KMS-11 (cell line): ENCODE measurements around the gene CCN2.
"Not testable (repeated sequence)": the region's sequence is repeated elsewhere in the genome, so short reads cannot be mapped to it uniquely, and the experiment has no call there.

Experiments
- H2AFZ ChIP-seq: fragments of 200-600 bp; sonication (generic); 2 replicates; pipeline ENCODE4 v1.6.1; 2016; ENCODE audit warnings: antibody characterized with exemption, mixed run types, low read depth
- H3K27ac ChIP-seq: fragments of 200-600 bp; sonication (generic); 2 replicates; pipeline ENCODE4 v1.6.1; 2016; ENCODE audit warnings: mild to moderate bottlenecking, mixed run types
- H3K27me3 ChIP-seq: fragments of 200-600 bp; sonication (generic); 2 replicates; pipeline ENCODE4 v1.6.1; 2017; ENCODE audit warnings: mild to moderate bottlenecking, low read depth, mixed run types, moderate library complexity; ENCODE audit not compliant: insufficient read depth
- H3K36me3 ChIP-seq: fragments of 200-600 bp; sonication (generic); 2 replicates; pipeline ENCODE4 v1.6.1; 2017; ENCODE audit warnings: mild to moderate bottlenecking, mixed run types; ENCODE audit not compliant: insufficient read depth
- H3K4me1 ChIP-seq: fragments of 200-600 bp; sonication (generic); 2 replicates; pipeline ENCODE4 v1.6.1; 2016; ENCODE audit warnings: mild to moderate bottlenecking, low read depth, mixed run types; ENCODE audit not compliant: poor library complexity, severe bottlenecking
- H3K4me2 ChIP-seq: fragments of 200-600 bp; sonication (generic); 2 replicates; pipeline ENCODE4 v1.7.0; 2016; ENCODE audit warnings: mild to moderate bottlenecking, mixed run types
- H3K4me3 ChIP-seq: fragments of 200-600 bp; sonication (generic); IDR thresholded peaks from 2 replicates; pipeline ENCODE4 v1.6.1; 2017; ENCODE audit warnings: low read depth, low read length, mixed read lengths; ENCODE audit not compliant: insufficient read depth
- H3K79me2 ChIP-seq: fragments of 200-600 bp; sonication (generic); 2 replicates; pipeline ENCODE4 v1.6.1; 2016; ENCODE audit warnings: low read depth, mixed run types; ENCODE audit not compliant: insufficient read depth
- H3K9ac ChIP-seq: fragments of 200-600 bp; sonication (generic); 2 replicates; pipeline ENCODE4 v1.6.1; 2016; ENCODE audit warnings: mild to moderate bottlenecking, mixed run types
- H4K20me1 ChIP-seq: fragments of 200-600 bp; sonication (generic); 2 replicates; pipeline ENCODE4 v1.6.1; 2016; ENCODE audit warnings: mild to moderate bottlenecking, mixed run types; ENCODE audit not compliant: insufficient read depth
- CTCF ChIP-seq: fragments of 200-600 bp; sonication (generic); conservative IDR thresholded peaks from 2 replicates; pipeline ENCODE4 v1.6.1; 2017; ENCODE audit warnings: low read depth, mild to moderate bottlenecking, antibody characterized with exemption, low read length, moderate library complexity, mixed read lengths

CCN2 gene

GRCh38 chr6:131917318-131917717 lies 33.9 kb downstream of the CCN2 start:
- Histone ChIP-seq H2AFZ (no peak overlapping the region), H3K4me1 (peaks cover 24% of the 10 kb centered on the region), H3K9ac (no peak overlapping the region), H3K27me3 (no peaks in the 10 kb centered on the region), H4K20me1 (no peaks in the 10 kb centered on the region), H3K36me3 (no peaks in the 10 kb centered on the region), H3K27ac (no peak overlapping the region), H3K79me2 (no peaks in the 10 kb centered on the region), H3K4me3 (no peak overlapping the region), H3K4me2 (peak overlapping the region; percentile 59)
- no peak for TF ChIP-seq CTCF

GRCh38 chr6:131916847-131917246 lies 34.3 kb downstream of the CCN2 start:
- H3K36me3 ChIP-seq: no peaks in the 10 kb centered on the region
- no peak overlapping the region for H3K27ac ChIP-seq
- H3K4me2 ChIP-seq: peak overlapping the region; percentile 59
- no peak overlapping the region for H3K4me3 ChIP-seq
- H3K4me1 ChIP-seq: peaks cover 24% of the 10 kb centered on the region
- no peaks in the 10 kb centered on the region for H4K20me1 ChIP-seq
- H3K9ac ChIP-seq: no peak overlapping the region
- TF ChIP-seq CTCF: no peak
- H3K27me3 ChIP-seq: no peaks in the 10 kb centered on the region
- H2AFZ ChIP-seq: no peak overlapping the region
- H3K79me2 ChIP-seq: no peaks in the 10 kb centered on the region

- not testable (repeated sequence) for H2AFZ ChIP-seq, H4K20me1 ChIP-seq, H3K9ac ChIP-seq, H3K36me3 ChIP-seq, H3K27me3 ChIP-seq, H3K27ac ChIP-seq, H3K79me2 ChIP-seq, H3K4me3 ChIP-seq
- Histone ChIP-seq H3K4me1 (peaks cover 24% of the 10 kb centered on the region), H3K4me2 (peak overlapping the region; percentile 59; the same call in 1 of the 2 replicates)
Measured at GRCh38 chr6:131916091-131916796, 34.9 kb downstream of the CCN2 start.

GRCh38 chr6:131914967-131915751 lies 36.0 kb downstream of the CCN2 start:
- Histone ChIP-seq H3K36me3 (no peaks in the 10 kb centered on the region), H2AFZ (no peak overlapping the region), H3K27me3 (no peaks in the 10 kb centered on the region), H3K79me2 (no peaks in the 10 kb centered on the region), H3K4me2 (no peak overlapping the region), H3K4me3 (no peak overlapping the region), H4K20me1 (no peaks in the 10 kb centered on the region), H3K9ac (no peak overlapping the region), H3K27ac (no peak overlapping the region), H3K4me1 (peaks cover 24% of the 10 kb centered on the region)
- peak; percentile 86 for TF ChIP-seq CTCF

GRCh38 chr6:131914234-131914633 lies 36.9 kb downstream of the CCN2 start:
- TF ChIP-seq CTCF: no peak
- Histone ChIP-seq H3K4me2 (no peak overlapping the region), H3K4me1 (peaks cover 30% of the 10 kb centered on the region), H4K20me1 (no peaks in the 10 kb centered on the region), H3K27ac (no peak overlapping the region), H3K27me3 (no peaks in the 10 kb centered on the region), H3K4me3 (no peak overlapping the region), H2AFZ (no peak overlapping the region), H3K9ac (no peak overlapping the region), H3K36me3 (no peaks in the 10 kb centered on the region), H3K79me2 (no peaks in the 10 kb centered on the region)
